WTC11 (cell line): Measurements from ENCODE around the gene BMP3.
A peak's percentile ranks its signal among the peaks of the same experiment; 100 is the strongest.

Experiments used
- CTCF ChIP-seq: fragments of 200-600 bp; IDR thresholded peaks from 2 replicates; pipeline ENCODE4 v1.8.0; 2022; ENCODE audit warnings: antibody characterized with exemption
- ERG ChIP-seq: fragments of 250-450 bp; sonication (Bioruptor Pico); IDR thresholded peaks from 2 replicates; pipeline ENCODE4 v1.8.0; 2021; ENCODE audit warnings: mild to moderate bottlenecking
- FOXJ3 ChIP-seq: sonication (generic); formaldehyde crosslinking; IDR thresholded peaks from 2 replicates; pipeline ENCODE4 v1.9.0; 2021; ENCODE audit warnings: missing genetic modification reagents, mild to moderate bottlenecking, borderline replicate concordance
- GABPB1 ChIP-seq: sonication (generic); formaldehyde crosslinking; IDR thresholded peaks from 2 replicates; pipeline ENCODE4 v1.8.1; 2023; ENCODE audit warnings: mild to moderate bottlenecking, missing genetic modification reagents
- JUN ChIP-seq: sonication (generic); formaldehyde crosslinking; IDR thresholded peaks from 2 replicates; pipeline ENCODE4 v1.8.0; 2023; ENCODE audit warnings: mild to moderate bottlenecking, missing genetic modification reagents
- NR2C2 ChIP-seq: sonication (generic); formaldehyde crosslinking; IDR thresholded peaks from 2 replicates; pipeline ENCODE4 v1.8.0; 2022; ENCODE audit warnings: mild to moderate bottlenecking, missing genetic modification reagents
- PRRX2 ChIP-seq: fragments of 250-450 bp; sonication (Bioruptor Pico); IDR thresholded peaks from 2 replicates; pipeline ENCODE4 v1.8.0; 2021; ENCODE audit warnings: mild to moderate bottlenecking
- ZNF232 ChIP-seq: sonication (generic); formaldehyde crosslinking; IDR thresholded peaks from 2 replicates; pipeline ENCODE4 v1.8.0; 2022; ENCODE audit warnings: mild to moderate bottlenecking, missing genetic modification reagents
- ZNF263 ChIP-seq: sonication (generic); formaldehyde crosslinking; IDR thresholded peaks from 2 replicates; pipeline ENCODE4 v1.8.1; 2022; ENCODE audit warnings: low read depth, mild to moderate bottlenecking, moderate library complexity, missing genetic modification reagents
- TF ChIP-seq, protein P1 (sequence below): fragments of 250-450 bp; sonication (Bioruptor Pico); IDR thresholded peaks from 2 replicates; pipeline ENCODE4 v1.9.0; 2021; ENCODE audit warnings: mild to moderate bottlenecking, borderline replicate concordance
- TF ChIP-seq, protein P2 (sequence below): sonication (generic); formaldehyde crosslinking; IDR thresholded peaks from 2 replicates; pipeline ENCODE4 v1.8.0; 2022; ENCODE audit warnings: mild to moderate bottlenecking, missing genetic modification reagents
- TF ChIP-seq, protein P3 (sequence below): sonication (generic); formaldehyde crosslinking; IDR thresholded peaks from 2 replicates; pipeline ENCODE4 v1.8.1; 2023; ENCODE audit warnings: mild to moderate bottlenecking, missing genetic modification reagents, moderate library complexity
- TF ChIP-seq, protein P4 (sequence below): sonication (generic); formaldehyde crosslinking; IDR thresholded peaks from 2 replicates; pipeline ENCODE4 v1.8.1; 2023; ENCODE audit warnings: mild to moderate bottlenecking, moderate library complexity, missing genetic modification reagents
- TF ChIP-seq, protein P5 (sequence below): sonication (generic); formaldehyde crosslinking; conservative IDR thresholded peaks from 2 replicates; pipeline ENCODE4 v1.8.1; 2022; ENCODE audit warnings: mild to moderate bottlenecking, missing genetic modification reagents

DNA sequence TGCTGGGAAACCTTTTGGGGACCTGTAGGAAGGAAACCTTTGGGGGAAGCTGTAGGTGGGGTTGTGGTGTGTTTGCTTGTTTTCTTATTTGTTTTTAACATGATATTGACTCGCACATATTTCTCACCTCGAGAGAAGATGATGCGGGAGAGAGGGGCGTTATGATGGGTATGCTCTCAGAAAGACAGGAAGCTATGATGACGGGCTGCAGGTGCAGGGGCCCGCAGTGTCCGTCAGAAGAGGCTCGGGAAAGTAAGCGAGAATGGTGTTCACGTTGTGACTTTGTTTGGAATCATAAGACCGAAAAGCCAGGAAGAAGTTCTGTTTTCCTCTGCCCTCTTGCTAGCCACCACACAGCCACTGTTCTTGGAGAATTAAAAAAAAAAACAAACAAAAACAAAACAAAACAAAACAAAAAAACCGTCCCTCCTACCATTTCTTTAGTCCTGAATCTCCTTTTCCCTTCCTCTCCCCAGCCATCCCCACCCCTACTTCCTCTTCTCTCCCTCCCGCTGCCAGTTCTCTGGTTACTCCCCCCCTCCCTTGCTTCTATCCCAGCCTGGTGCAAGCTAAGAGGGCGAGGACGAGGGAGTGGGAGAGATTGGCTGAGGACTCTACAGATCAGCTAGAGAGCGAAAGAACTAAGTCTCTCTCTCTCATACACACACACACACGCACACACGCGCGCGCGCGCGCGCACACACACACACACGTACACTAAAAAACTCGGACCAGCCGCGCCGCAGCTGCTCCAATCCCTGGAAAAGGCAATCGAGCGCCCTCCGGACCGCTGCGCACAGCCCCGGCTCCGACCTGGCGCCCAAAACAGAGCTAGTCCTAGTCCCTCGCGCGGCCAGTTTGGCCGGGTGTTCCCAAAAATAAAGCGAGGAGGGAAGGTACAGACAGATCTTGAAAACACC, at the start of gene BMP3:
- no peak for TF ChIP-seq GABPB1 (CRISPR knock-in tag)
- TF ChIP-seq CTCF, result no peak
- TF ChIP-seq FOXJ3 (CRISPR knock-in tag), result no peak
- no peak for TF ChIP-seq NR2C2
- no peak for TF ChIP-seq JUN (CRISPR knock-in tag)
- TF ChIP-seq, protein P1, sequence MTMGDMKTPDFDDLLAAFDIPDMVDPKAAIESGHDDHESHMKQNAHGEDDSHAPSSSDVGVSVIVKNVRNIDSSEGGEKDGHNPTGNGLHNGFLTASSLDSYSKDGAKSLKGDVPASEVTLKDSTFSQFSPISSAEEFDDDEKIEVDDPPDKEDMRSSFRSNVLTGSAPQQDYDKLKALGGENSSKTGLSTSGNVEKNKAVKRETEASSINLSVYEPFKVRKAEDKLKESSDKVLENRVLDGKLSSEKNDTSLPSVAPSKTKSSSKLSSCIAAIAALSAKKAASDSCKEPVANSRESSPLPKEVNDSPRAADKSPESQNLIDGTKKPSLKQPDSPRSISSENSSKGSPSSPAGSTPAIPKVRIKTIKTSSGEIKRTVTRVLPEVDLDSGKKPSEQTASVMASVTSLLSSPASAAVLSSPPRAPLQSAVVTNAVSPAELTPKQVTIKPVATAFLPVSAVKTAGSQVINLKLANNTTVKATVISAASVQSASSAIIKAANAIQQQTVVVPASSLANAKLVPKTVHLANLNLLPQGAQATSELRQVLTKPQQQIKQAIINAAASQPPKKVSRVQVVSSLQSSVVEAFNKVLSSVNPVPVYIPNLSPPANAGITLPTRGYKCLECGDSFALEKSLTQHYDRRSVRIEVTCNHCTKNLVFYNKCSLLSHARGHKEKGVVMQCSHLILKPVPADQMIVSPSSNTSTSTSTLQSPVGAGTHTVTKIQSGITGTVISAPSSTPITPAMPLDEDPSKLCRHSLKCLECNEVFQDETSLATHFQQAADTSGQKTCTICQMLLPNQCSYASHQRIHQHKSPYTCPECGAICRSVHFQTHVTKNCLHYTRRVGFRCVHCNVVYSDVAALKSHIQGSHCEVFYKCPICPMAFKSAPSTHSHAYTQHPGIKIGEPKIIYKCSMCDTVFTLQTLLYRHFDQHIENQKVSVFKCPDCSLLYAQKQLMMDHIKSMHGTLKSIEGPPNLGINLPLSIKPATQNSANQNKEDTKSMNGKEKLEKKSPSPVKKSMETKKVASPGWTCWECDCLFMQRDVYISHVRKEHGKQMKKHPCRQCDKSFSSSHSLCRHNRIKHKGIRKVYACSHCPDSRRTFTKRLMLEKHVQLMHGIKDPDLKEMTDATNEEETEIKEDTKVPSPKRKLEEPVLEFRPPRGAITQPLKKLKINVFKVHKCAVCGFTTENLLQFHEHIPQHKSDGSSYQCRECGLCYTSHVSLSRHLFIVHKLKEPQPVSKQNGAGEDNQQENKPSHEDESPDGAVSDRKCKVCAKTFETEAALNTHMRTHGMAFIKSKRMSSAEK (CRISPR knock-in tag), result no peak
- TF ChIP-seq, protein P2, sequence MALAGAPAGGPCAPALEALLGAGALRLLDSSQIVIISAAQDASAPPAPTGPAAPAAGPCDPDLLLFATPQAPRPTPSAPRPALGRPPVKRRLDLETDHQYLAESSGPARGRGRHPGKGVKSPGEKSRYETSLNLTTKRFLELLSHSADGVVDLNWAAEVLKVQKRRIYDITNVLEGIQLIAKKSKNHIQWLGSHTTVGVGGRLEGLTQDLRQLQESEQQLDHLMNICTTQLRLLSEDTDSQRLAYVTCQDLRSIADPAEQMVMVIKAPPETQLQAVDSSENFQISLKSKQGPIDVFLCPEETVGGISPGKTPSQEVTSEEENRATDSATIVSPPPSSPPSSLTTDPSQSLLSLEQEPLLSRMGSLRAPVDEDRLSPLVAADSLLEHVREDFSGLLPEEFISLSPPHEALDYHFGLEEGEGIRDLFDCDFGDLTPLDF, result no peak
- TF ChIP-seq, protein P3, sequence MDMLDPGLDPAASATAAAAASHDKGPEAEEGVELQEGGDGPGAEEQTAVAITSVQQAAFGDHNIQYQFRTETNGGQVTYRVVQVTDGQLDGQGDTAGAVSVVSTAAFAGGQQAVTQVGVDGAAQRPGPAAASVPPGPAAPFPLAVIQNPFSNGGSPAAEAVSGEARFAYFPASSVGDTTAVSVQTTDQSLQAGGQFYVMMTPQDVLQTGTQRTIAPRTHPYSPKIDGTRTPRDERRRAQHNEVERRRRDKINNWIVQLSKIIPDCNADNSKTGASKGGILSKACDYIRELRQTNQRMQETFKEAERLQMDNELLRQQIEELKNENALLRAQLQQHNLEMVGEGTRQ (CRISPR knock-in tag), result 0 out of 2 replicates have a peak, but pooled peaks have one; percentile 2
- no peak for TF ChIP-seq ERG (CRISPR knock-in tag)
- no peak for TF ChIP-seq ZNF263 (CRISPR knock-in tag)
- TF ChIP-seq, protein P4, sequence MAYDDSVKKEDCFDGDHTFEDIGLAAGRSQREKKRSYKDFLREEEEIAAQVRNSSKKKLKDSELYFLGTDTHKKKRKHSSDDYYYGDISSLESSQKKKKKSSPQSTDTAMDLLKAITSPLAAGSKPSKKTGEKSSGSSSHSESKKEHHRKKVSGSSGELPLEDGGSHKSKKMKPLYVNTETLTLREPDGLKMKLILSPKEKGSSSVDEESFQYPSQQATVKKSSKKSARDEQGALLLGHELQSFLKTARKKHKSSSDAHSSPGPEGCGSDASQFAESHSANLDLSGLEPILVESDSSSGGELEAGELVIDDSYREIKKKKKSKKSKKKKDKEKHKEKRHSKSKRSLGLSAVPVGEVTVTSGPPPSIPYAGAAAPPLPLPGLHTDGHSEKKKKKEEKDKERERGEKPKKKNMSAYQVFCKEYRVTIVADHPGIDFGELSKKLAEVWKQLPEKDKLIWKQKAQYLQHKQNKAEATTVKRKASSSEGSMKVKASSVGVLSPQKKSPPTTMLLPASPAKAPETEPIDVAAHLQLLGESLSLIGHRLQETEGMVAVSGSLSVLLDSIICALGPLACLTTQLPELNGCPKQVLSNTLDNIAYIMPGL (CRISPR knock-in tag), result no peak
- TF ChIP-seq ZNF232 (CRISPR knock-in tag), result no peak
- no peak for TF ChIP-seq PRRX2 (CRISPR knock-in tag)
- TF ChIP-seq, protein P5, sequence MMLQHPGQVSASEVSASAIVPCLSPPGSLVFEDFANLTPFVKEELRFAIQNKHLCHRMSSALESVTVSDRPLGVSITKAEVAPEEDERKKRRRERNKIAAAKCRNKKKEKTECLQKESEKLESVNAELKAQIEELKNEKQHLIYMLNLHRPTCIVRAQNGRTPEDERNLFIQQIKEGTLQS (CRISPR knock-in tag), result no peak
